Stimulated activated CD8-positive, alpha-beta memory T cell treated with anti-CD3 and anti-CD28 coated beads, Interleukin-12 subunit alpha, Interleukin-12 subunit beta, amount 100 ng/mL, for 24 hours (primary cell): ENCODE measurements around the gene P2RY6.

Experiments
- DNase-seq: peaks from one replicate; pipeline ENCODE4 v3.0.0-alpha.2; 2020; ENCODE audit errors: extremely low read depth

P2RY6 gene

GRCh38 chr11:73237471-73238290, 34.5 kb upstream of the P2RY6 start:
- DNase-seq = no peak

DNA sequence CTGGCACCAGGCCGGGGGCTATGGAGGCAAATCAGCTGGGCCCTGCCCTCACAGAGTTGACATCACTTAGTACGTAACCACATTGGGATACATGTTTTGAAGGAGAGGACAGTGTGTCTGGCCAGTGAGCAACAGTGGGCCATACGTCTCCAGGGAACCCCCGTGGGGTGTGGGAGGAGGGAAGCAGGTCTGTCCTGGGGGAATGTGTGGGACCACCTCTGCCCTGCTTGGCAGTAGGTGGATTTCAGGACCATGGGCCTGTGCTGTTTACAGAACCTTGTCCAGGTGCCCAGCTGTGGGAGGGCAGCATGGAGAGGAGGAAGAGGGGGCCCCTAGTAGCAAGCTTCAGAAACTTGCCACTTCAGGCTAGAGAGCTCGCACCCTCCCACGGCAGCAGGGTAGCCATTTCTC, 33.0 kb upstream of the P2RY6 start:
- DNase-seq = no peak

DNA sequence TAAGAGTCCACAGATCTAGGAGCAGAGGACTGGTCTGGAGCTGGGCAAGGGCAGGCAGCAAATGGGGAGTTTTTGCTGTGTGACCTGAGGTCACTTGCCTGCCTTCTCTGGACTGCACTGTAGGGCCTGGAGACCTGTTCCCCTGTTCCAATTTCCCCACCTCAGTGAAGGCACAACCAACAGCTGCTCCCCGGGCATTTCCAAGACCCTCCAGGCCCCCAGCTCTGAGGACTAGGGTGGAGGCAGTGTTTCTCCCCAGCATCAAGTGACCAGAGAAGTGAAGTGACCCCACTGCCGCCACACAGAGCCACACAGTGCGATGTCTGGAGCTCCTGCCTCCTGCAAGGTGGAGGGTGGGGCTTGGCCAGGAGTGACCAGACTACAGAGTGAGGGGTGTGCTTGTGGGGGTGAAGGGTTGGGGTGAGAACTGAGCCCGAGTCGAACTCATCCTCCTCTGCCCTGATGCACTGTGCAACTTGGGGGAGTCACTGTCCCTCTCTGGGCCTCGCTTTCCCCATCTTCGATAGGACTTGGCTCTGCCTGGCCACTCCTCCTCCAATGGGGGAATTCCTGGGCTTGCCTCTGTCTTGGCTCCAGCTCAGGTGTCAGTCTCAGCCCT, 32.5 kb upstream of the P2RY6 start:
- DNase-seq = no peak

DNA sequence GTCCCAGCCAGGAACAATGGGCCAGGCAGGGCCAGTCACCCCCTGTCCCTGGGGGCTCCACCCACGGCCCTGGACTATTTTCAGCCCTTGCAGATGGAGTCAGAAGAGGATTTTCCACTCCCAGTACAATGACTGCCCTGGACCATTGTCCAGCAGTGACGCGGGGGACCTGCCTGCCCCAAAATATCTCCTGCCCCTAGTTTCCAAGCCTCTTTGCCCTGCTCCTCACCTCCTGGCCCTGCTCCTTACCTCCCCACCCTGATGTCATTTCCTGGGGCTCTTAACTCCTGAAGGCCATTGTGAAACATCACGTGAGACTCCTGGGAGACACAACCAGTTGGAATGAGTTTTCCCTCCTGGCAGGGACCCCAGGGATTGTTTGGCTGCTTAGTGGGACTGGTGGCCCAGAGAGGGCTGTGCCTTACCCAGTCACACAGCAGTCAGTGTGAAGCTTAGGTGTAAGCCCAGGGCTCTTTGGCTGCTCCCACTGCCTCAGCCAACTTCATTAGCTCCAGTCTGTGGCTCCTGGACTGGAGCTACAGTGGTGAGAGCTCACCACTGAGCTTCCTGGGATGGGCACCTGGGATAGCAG, 31.9 kb upstream of the P2RY6 start:
- DNase-seq = no peak

- no peak for DNase-seq
These were observed 30.8 kb upstream of the P2RY6 start for GRCh38 chr11:73241300-73241699.

DNA sequence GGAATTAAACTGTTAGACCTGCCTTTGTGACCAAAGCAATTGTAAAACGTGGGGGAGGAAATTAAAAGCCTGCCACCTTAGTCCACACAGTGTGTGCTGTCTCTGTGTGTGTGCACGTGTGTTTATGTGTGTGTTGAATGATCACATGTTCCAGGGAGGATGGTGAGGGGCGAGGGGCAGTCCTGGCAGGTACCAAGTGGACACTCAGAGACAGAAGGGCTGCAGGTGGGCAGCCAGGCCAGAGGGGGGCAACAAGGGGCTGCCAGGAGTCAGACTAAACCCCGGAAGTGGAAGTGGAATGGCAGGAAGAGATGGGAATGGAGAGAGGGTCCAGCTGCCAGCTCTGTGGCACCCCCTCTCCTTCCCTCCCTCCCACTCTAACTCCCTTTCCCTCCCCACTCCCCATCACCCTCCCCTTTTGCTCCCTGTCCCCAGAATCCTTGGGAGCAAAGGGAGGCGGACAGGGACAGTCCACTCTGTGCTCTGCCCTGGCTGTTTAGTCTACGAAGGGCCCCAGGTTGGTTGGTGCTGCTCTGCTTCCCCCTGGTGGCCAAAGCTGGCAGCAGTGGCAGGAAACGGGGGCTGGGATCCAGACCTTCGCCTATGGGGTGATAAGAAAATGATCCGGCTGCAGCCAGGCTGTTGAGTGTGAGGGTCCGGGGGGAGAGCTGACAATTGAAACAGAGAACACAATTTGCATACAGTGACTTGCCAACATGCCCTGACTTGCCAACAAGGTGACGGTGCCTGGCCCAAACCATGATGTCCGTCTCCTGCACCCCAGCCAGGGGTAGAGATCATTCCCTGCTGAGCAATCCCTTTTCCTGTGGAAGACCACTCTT, 29.7 kb upstream of the P2RY6 start:
- DNase-seq = peak; percentile 34

GRCh38 chr11:73243093-73243485, 29.0 kb upstream of the P2RY6 start:
- DNase-seq = no peak

DNA sequence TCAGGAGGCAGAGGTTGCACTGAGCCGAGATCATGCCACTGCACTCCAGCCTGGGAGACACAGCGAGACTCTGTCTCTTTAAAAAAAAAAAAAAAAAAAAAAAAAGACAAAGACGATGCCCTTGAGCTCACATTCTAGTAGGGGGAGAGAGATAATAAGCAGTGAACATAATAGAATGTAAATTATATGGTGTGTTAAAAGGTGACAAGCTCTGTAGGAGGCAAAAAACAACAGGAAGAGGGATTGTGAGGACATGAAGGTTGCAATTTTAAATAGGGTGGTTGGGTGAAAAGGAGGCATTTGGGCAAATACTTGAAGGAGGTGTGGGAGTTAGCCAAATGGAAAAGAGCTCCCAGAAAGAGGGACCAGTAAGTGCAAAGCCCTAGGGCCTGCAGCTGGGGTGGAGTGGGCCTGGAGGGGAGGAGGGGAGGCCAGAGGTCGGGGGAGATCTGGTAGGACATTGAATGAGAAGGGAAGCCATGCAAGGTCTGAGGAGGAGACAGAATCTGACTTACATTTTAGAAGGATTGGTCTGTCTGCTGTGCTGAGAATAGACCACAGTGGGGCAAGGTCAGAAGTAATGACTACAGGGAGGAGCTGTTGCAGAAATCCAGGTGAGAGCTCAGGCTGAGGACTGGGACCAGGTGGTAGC, 27.4 kb upstream of the P2RY6 start:
- DNase-seq = no peak

- DNase-seq = no peak
These were observed 26.7 kb upstream of the P2RY6 start for GRCh38 chr11:73245461-73245860.

GRCh38 chr11:73246303-73246702, 25.8 kb upstream of the P2RY6 start:
- DNase-seq = no peak

- DNase-seq = no peak
These were observed 23.5 kb upstream of the P2RY6 start for GRCh38 chr11:73248526-73249185.

- no peak for DNase-seq
These were observed 22.8 kb upstream of the P2RY6 start for GRCh38 chr11:73249304-73249703.

DNA sequence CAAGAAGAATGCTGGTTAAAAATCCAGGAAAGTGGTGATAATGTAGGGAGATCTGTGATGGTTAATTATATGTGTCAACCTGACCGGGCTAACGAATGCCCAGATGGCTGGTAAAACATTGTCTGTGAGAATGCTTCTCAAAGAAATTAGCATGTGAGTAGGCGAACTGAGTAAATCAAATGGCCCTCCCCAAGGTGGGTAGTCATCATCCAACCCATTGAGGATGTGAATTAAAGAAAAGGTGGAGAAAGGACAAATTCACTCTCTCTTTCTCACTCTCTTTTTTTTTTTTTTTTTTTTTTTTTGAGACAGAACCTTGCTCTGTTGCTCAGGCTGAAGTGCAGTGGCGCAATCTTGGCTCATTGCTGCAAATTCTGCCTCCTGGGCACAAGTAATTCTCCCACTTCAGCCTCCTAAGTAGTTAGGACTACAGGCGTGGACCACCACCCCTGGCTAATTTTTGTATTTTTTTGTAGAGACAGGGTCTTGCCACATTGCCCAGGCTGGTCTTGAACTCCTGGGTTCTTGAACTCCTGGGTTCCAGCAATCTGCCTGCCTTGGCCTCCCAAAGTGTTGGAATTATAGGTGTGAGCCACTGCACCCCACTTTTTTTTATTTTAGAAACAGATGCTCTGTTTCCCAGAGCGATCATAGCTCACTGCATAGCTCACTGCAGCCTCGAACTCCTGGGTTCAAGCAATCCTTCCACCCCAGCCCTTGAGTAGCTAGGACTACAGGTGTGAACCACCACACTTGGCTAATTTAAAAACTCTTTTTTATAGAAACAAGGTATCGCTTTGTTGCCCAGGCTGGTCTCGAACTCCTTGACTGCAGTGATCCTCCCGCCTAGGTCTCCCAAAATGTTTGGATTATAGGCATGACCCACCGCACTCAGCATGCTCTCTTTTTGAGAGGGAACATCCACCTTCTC, 22.0 kb upstream of the P2RY6 start:
- no peak for DNase-seq

DNA sequence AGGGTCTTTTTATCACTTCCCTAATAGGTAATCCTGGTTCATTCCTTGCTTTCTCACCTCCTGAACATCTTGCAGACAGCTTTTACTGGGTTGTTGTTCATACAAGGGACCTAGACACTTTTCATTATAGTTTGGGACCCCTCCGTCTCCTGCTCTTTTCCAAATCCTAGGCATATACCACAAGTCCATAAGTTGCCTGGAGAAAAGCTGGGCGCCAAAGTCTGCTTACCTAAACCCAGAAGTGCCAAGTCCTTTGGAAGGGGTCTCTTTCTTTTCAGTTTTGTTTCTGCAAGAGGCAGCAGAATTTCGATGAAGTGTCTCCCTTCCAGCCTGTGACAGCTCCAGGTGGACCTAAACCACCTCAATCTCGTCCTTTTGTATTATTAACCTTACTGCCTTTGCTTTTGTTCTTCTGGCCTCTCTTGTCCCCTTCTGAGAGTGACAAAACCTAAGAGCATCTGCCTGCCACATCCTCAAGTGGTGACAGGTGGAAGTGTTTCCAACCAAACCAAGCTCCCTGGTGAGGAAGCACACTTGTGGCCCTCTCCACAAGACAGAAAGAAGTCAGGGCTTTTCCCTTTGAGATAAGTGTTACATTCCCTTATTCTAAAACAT, 19.5 kb upstream of the P2RY6 start:
- no peak for DNase-seq

DNA sequence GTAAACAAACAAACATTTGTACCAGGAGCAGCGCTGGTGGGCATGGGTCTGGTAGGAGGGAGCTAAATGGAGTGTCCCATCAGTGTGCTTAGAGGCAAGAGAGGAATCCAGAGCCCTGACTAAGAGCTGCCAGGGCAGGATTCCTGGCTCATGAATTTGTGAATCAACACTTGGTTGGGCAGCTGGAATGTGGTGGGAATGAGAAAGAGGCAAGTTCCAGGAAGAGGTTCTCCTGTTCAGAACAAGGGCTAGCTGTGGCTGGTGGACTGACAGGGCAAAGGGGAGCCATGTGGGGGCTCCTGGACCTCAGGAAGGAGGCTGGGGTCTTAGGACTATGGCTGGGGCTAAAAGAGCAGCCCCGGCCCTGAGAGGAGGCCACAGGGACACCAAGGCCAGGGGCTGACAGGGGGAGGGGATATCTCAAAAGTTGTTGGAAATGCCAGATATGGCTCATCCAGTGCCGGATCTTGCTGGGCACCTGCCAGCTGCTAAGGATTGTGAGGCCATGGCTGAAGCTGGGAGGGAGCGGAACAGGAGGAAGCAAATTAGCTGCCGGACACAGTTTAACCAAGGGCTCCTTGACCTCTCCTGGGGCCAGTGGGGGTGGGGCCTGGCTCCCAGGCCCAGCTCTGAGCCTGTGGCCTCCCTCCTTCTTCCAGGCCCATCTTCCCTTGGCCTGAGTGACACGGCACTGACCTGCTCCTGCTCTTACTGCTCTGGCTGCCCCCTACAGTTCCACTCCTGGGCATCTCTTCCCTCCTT, 14.6 kb upstream of the P2RY6 start:
- no peak for DNase-seq

- no peak for DNase-seq
These were observed 13.8 kb upstream of the P2RY6 start for GRCh38 chr11:73258104-73259035.

DNA sequence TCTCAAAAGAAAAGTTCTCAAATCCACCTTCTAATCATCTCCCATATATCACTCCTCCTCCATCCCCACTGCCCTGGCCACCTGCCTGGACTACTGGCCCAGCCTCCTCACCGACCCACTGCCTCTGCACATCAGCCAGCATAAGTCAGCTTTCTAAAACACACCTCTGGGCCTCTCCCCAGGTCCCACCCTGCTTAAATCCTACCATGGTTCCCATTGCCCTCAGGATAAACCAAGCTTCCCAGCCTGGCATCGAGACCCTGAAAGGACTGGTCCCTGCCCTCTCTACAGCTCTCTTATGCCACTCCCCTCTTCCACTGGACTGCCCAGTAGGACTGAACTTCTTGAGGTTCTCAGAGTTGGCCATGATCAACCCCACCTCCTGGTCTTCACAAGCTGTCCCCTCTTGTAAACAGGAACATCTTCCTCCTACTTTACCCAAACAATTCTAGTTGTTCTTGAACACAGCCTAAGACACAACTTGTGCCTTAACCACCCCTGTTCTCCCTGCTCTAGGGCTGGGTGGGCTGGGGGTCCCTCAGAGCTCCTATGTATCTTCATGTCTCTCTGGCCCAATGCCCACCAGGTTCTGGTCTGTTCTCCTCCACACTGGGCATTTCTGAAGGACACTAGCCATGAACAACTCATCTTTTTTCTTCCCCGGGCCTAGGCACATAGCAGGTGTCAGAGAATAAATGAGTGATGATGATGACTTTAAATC, 12.6 kb upstream of the P2RY6 start:
- DNase-seq = no peak
